Measurements from ENCODE around the gene NCAM1.

DNA sequence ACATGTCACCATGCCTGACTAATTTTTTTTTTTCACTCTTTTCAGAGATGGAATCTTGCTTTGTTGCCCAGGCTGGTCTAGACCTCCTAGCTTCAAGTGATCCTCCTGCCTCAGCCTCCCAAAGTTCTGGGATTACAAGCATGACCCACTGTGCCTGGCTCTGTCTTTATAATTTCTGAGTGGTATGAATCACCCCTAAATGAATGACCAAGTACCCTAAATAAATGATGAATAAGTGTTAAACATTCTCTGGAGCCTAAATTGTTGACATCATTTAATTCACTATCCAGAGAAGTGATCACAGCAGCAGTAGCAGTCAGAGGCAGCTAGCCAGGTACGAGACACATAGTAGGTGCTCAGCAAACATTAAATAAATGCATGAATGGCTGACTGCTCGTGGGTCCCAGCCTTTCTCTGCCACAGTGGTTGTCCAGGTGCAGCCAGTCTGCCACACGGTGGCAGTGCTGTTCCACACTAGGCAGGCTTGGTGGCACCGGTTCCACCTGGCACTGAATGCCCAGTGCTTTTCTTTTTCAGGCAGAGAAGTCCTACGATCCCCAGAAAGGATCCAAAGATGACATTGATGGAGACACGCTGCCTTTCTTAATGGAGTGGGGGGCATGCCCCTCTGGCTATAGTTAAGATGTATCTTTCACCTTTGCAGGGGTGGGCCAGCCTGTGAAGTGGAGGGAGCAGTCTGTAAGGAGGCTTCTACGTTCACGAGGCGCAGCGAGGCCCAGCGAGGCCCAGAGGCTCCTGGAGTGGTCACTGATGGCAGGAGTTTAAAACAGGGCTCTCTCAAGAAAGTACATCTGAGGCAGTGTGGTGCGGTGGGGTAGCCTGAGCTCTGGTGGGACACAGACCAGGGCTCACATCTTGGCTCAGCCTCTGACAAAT is 344.5 kb downstream of the NCAM1 start:
- TF ChIP-seq, protein P1, sequence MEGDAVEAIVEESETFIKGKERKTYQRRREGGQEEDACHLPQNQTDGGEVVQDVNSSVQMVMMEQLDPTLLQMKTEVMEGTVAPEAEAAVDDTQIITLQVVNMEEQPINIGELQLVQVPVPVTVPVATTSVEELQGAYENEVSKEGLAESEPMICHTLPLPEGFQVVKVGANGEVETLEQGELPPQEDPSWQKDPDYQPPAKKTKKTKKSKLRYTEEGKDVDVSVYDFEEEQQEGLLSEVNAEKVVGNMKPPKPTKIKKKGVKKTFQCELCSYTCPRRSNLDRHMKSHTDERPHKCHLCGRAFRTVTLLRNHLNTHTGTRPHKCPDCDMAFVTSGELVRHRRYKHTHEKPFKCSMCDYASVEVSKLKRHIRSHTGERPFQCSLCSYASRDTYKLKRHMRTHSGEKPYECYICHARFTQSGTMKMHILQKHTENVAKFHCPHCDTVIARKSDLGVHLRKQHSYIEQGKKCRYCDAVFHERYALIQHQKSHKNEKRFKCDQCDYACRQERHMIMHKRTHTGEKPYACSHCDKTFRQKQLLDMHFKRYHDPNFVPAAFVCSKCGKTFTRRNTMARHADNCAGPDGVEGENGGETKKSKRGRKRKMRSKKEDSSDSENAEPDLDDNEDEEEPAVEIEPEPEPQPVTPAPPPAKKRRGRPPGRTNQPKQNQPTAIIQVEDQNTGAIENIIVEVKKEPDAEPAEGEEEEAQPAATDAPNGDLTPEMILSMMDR (IDR thresholded peaks at IDR 0.05; ENCODE audit: low read depth, low read length), result peak; percentile 90
- no peak for TF ChIP-seq EZH2phosphoT487 (IDR thresholded peaks at IDR 0.05; ENCODE audit: low read depth)
